K562 (cell line): Measurements from ENCODE around the gene DNA2. TPM values are rescaled to one million over a fixed set of nuclear protein-coding genes. Genes with fewer than 3 reads are reported as not detected.

Source experiments
- ARID2 ChIP-seq: fragments of 450-650 bp; IDR thresholded peaks from 2 replicates; pipeline ENCODE4 v1.6.1; 2017; ENCODE audit warnings: antibody characterized with exemption, mild to moderate bottlenecking
- BCLAF1 ChIP-seq, 2 experiments: fragments of 450-650 bp in 1 of 2; IDR thresholded peaks; 2 replicates each; pipeline ENCODE4 v1.6.1; 2011 to 2017; ENCODE audit warnings: low read depth in 2 of 2, antibody characterized with exemption in 1 of 2, borderline replicate concordance in 1 of 2, low read length in 1 of 2, mild to moderate bottlenecking in 1 of 2, mixed read lengths in 1 of 2; ENCODE audit not compliant: control insufficient read depth in 1 of 2
- CHD1 ChIP-seq: fragments of 200-600 bp; sonication (generic); IDR thresholded peaks from one replicate; pipeline ENCODE4 v1.6.1; 2012; ENCODE audit warnings: mild to moderate bottlenecking, moderate library complexity, low read length, inconsistent platforms
- EGR1 ChIP-seq: fragments of 450-650 bp; conservative IDR thresholded peaks from 2 replicates; pipeline ENCODE4 v1.6.1; 2017; ENCODE audit warnings: mild to moderate bottlenecking
- ETV6 ChIP-seq, 3 experiments: fragments of 150-350 bp in 1 of 3; sonication (generic) in 1 of 3; formaldehyde crosslinking in 1 of 3; IDR thresholded peaks; 2 replicates each; pipeline versions ENCODE4 v1.6.1 to v1.8.0; 2014 to 2022; ENCODE audit warnings: borderline replicate concordance in 2 of 3, low read depth in 2 of 3, antibody characterized with exemption in 1 of 3, low read length in 1 of 3, mild to moderate bottlenecking in 1 of 3, missing genetic modification reagents in 1 of 3
- KDM4B ChIP-seq, 2 experiments: fragments of 450-650 bp in 1 of 2; sonication (generic) in 1 of 2; IDR thresholded peaks; 2 replicates each; pipeline ENCODE4 v1.6.1; 2016 to 2017; ENCODE audit warnings: borderline replicate concordance in 2 of 2, antibody characterized with exemption in 1 of 2, low read depth in 1 of 2, mild to moderate bottlenecking in 1 of 2
- NR2C2 ChIP-seq, 2 experiments: fragments of 200-800 bp in 1 of 2; sonication (Bioruptor generic) in 1 of 2; sonication (generic) in 1 of 2; formaldehyde crosslinking in 1 of 2; IDR thresholded peaks; 2 replicates each; pipeline versions ENCODE4 v1.6.1 to v1.8.0; 2016 to 2022; ENCODE audit warnings: mild to moderate bottlenecking in 1 of 2, missing compliant biosample characterization in 1 of 2, missing genetic modification characterization in 1 of 2, missing genetic modification reagents in 1 of 2
- RAD21 ChIP-seq, 2 experiments: fragments of 250-450 bp in 1 of 2; fragments of 450-650 bp in 1 of 2; sonication (Bioruptor Pico) in 1 of 2; formaldehyde crosslinking in 1 of 2; IDR thresholded peaks in 1 of 2; conservative IDR thresholded peaks in 1 of 2; 2 replicates each; pipeline versions ENCODE4 v1.4.0 to v1.8.0; 2020 to 2022; ENCODE audit warnings: mild to moderate bottlenecking in 2 of 2, moderate library complexity in 1 of 2
- RBBP5 ChIP-seq: fragments of 200-600 bp; sonication (generic); IDR thresholded peaks from 2 replicates; pipeline ENCODE4 v1.6.1; 2012; ENCODE audit warnings: borderline replicate concordance, mild to moderate bottlenecking, low read length, control low read depth, inconsistent platforms; ENCODE audit not compliant: insufficient read depth, poor library complexity, severe bottlenecking
- TBL1XR1 ChIP-seq, 2 experiments: IDR thresholded peaks; 2 replicates each; pipeline ENCODE4 v1.6.1; 2012; ENCODE audit warnings: improper control_type of control experiment in 2 of 2, low read length in 2 of 2, mild to moderate bottlenecking in 1 of 2
- TCF15 ChIP-seq: fragments of 250-450 bp; sonication (Bioruptor Pico); IDR thresholded peaks from 2 replicates; pipeline ENCODE4 v1.8.0; 2022; ENCODE audit warnings: moderate library complexity, mild to moderate bottlenecking, inconsistent platforms
- U2AF1 ChIP-seq: fragments of 200-400 bp; formaldehyde crosslinking; optimal IDR thresholded peaks from 2 replicates; pipeline ENCODE3; 2017; ENCODE audit warnings: mild to moderate bottlenecking, low read depth, low read length, moderate library complexity
- ZC3H4 ChIP-seq: sonication (generic); formaldehyde crosslinking; IDR thresholded peaks from 2 replicates; pipeline ENCODE4 v1.9.0; 2021; ENCODE audit warnings: missing genetic modification reagents, borderline replicate concordance
- ZFPM2 ChIP-seq: fragments of 250-450 bp; sonication (Bioruptor Pico); IDR thresholded peaks from 2 replicates; pipeline ENCODE4 v1.5.1; 2022; ENCODE audit warnings: mild to moderate bottlenecking
- ZNF695 ChIP-seq: fragments of 450-650 bp; formaldehyde crosslinking; IDR thresholded peaks from 2 replicates; pipeline ENCODE4 v1.4.0; 2020; ENCODE audit warnings: mild to moderate bottlenecking, moderate library complexity
- polyA plus RNA-seq, 8 experiments: library from polyadenylated mRNA; depleted of rRNA in 4 of 8; stranded (reverse) in 5 of 8; unstranded in 3 of 8; fragments of >200 nt; fragmentation: Nextera tagmentation in 2 of 8; fragmentation: Illumina TruSeq in 1 of 8; extraction: Ambion mirVana in 2 of 8; extraction: Trizol in 1 of 8; gene quantifications; 2 replicates each; pipeline versions ENCODE4 v1.2.1 to v1.2.3, GENCODE V29; 2011 to 2014; ENCODE audit warnings: inconsistent platforms in 1 of 8, missing spikeins in 1 of 8
- total RNA-seq, 7 experiments: library from RNA; depleted of rRNA in 6 of 7; stranded (reverse); fragments of >200 nt in 6 of 7; fragmentation: Illumina TruSeq in 2 of 7; extraction: Trizol in 2 of 7; gene quantifications; 2 replicates each; pipeline versions ENCODE4 v1.2.1 to v1.2.3, GENCODE V29; 2011 to 2021; ENCODE audit warnings: low replicate concordance in 1 of 7
- TF ChIP-seq, protein P1 (sequence below): fragments of 450-650 bp; formaldehyde crosslinking; IDR thresholded peaks from 2 replicates; pipeline ENCODE4 v1.4.0; 2020; ENCODE audit warnings: mild to moderate bottlenecking, moderate library complexity
- TF ChIP-seq, protein P2 (sequence below): fragments of 200-800 bp; sonication (Bioruptor generic); IDR thresholded peaks from 2 replicates; pipeline ENCODE4 v1.6.1; 2017; ENCODE audit warnings: missing genetic modification characterization, missing compliant biosample characterization

Gene DNA2
- total and polyA plus RNA-seq, 9 of the 15 experiments (the other 6 are each of a cell fraction or from before 2014, with no cell fraction given): 24.6 to 51.4 (median 40.8) TPM

DNA sequence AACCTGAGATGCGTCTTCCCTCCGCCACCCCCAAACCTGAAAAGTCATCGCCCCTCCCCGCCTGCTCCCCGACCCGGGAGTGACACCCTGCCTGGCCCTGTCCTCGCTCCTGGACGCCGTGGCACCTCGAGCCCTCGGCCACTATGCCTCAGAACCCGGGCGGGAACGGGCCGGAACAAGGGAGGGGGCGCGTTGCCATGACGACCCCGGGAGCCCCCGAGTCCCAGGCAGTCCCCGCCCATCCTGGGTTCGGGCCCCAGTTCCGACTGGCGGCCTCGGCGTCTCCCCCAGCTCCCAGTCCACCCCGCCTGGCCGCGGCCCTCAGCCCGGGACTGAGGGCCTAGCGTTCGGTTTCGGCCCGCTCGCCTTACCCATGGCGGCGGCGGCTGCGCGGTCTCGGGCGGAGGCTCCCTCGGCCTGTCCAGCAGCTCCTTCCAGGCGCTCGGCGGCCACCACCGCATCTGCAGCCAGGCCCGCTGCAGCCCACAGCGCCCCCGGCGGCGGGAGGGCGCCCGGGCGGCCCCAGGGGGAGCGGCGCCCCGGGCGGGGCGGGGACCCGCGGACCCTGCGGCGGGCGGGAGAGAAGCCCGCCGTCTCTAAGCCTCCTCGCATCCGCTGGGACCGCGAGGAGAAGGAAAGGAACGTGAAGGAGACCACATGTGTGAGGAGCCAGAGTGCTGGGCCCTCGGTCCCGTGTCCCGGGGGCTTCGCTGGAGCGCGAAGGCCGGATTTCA lies 64.8 kb downstream of the DNA2 start, which contains the start of gene RUFY2 (continued):
- TF ChIP-seq, protein P1, sequence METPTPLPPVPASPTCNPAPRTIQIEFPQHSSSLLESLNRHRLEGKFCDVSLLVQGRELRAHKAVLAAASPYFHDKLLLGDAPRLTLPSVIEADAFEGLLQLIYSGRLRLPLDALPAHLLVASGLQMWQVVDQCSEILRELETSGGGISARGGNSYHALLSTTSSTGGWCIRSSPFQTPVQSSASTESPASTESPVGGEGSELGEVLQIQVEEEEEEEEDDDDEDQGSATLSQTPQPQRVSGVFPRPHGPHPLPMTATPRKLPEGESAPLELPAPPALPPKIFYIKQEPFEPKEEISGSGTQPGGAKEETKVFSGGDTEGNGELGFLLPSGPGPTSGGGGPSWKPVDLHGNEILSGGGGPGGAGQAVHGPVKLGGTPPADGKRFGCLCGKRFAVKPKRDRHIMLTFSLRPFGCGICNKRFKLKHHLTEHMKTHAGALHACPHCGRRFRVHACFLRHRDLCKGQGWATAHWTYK: peak; percentile 54; the same call in 1 of the 2 replicates
- TF ChIP-seq NR2C2 (CRISPR knock-in tag; IDR thresholded peaks at IDR 0.05) (peak; percentile 51; the same call in 1 of the 2 replicates), NR2C2 (tag; IDR thresholded peaks at IDR 0.05) (peak; percentile 66), RBBP5 (peak; percentile 95), BCLAF1 (IDR thresholded peaks at IDR 0.05; ENCODE audit: borderline replicate concordance in 1 of 2, control insufficient read depth in 1 of 2, low read depth in 2 of 2, low read length in 1 of 2) (no peak), EGR1 (peak; percentile 91), KDM4B (IDR thresholded peaks at IDR 0.05; ENCODE audit: borderline replicate concordance in 2 of 2, low read depth in 1 of 2) (peak in 1 of 2 experiments; percentile 71; a peak in 1 of 4 replicates), RAD21 (CRISPR knock-in tag; conservative IDR thresholded peaks at IDR 0.05 in 1 of 2, IDR thresholded peaks at IDR 0.05 in 1 of 2) (peak; percentile 20 to 24; a peak in 2 of 4 replicates), ZC3H4 (CRISPR knock-in tag) (no peak; the same call in 1 of the 2 replicates), ZNF695 (CRISPR knock-in tag) (0 out of 2 replicates have a peak, but pooled peaks have one; percentile 27), U2AF1 (peak; percentile 17), TBL1XR1 (IDR thresholded peaks at IDR 0.05; ENCODE audit: low read length in 2 of 2) (0 out of 4 replicates have a peak, but pooled peaks of 1 of the 2 experiments have one; percentile 2), ZFPM2 (CRISPR knock-in tag) (no peak), TCF15 (CRISPR knock-in tag) (no peak), CHD1 (peak; percentile 81), ARID2 (no peak), ETV6 (IDR thresholded peaks at IDR 0.05; ENCODE audit: borderline replicate concordance in 1 of 2, low read depth in 2 of 2, low read length in 1 of 2) (no peak; a peak in 1 of 4 replicates), ETV6 (CRISPR knock-in tag; IDR thresholded peaks at IDR 0.05; ENCODE audit: borderline replicate concordance) (no peak)
- TF ChIP-seq, protein P2, sequence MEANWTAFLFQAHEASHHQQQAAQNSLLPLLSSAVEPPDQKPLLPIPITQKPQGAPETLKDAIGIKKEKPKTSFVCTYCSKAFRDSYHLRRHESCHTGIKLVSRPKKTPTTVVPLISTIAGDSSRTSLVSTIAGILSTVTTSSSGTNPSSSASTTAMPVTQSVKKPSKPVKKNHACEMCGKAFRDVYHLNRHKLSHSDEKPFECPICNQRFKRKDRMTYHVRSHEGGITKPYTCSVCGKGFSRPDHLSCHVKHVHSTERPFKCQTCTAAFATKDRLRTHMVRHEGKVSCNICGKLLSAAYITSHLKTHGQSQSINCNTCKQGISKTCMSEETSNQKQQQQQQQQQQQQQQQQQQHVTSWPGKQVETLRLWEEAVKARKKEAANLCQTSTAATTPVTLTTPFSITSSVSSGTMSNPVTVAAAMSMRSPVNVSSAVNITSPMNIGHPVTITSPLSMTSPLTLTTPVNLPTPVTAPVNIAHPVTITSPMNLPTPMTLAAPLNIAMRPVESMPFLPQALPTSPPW (CRISPR knock-in tag): peak; percentile 95
